ENCODE results near the gene MANBA. TPM values are rescaled to one million over a fixed set of nuclear protein-coding genes. Genes with fewer than 3 reads are reported as not detected.

The MANBA gene
- total RNA-seq, 4 donors from 2014 or later = 27.1 to 37.8 (median 35.1) TPM

DNA sequence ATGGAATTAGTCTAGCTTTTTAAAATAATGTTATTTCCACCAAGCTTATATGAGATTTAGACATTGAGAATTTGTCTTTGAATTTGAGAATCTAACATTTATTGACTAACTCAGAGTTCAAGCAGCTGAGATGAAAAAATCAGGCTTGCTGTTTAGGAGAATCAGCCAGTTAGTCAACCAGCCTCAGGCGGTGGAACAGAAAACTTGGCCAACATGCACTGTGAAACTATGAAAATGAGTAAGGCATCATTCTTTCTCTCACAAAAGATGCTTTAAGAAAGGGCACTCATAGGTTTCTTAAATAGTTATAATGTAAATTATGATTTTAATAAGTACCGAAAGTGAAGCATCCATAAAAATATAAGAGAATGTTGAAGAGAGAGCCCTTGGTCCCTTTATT is 175.4 kb downstream of the MANBA start:
- no peak for ATAC-seq (ENCODE audit: low FRiP score)
- TF ChIP-seq, protein P1, sequence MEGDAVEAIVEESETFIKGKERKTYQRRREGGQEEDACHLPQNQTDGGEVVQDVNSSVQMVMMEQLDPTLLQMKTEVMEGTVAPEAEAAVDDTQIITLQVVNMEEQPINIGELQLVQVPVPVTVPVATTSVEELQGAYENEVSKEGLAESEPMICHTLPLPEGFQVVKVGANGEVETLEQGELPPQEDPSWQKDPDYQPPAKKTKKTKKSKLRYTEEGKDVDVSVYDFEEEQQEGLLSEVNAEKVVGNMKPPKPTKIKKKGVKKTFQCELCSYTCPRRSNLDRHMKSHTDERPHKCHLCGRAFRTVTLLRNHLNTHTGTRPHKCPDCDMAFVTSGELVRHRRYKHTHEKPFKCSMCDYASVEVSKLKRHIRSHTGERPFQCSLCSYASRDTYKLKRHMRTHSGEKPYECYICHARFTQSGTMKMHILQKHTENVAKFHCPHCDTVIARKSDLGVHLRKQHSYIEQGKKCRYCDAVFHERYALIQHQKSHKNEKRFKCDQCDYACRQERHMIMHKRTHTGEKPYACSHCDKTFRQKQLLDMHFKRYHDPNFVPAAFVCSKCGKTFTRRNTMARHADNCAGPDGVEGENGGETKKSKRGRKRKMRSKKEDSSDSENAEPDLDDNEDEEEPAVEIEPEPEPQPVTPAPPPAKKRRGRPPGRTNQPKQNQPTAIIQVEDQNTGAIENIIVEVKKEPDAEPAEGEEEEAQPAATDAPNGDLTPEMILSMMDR (IDR thresholded peaks at IDR 0.05) = no peak
- no peak for DNase-seq (ENCODE audit: low spot score)

DNA sequence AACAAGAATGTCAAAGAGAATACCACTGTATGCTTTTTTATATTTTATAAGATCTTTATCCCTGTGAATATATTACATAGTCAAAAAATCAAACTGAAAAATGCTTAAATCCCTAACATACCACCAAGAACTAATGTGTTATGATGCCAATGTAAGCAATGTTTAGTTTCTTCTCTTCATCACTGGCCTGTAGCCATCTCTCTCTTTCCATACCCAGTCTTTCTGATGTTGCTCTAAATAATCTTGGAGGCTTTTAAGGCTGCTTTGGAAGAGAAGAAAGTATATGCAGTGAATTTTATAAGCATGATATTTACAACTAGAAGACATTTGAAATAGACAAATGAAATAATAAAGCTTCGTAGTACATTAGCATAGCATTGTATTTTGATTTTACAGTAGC is 176.7 kb downstream of the MANBA start:
- TF ChIP-seq, protein P1 (IDR thresholded peaks at IDR 0.05) = no peak
- no peak for ATAC-seq (ENCODE audit: low FRiP score)

More for the DNA sequence above, 176.7 kb downstream of the MANBA start:
- no peak for DNase-seq (ENCODE audit: low spot score)

Small RNA genes lying within 50 kb of the gene (small RNA-seq; reads per million reads assigned to genes)
- gene AC018797.1 = not detected

Other genes starting within 250 kb of the MANBA start
- gene UBE2D3, start 66.6 kb upstream of the MANBA start, total RNA-seq = 100 to 1,000 TPM; 349 to 519 (median 452) TPM
- 10 to 100 TPM in 3 of 4 donors, 1 to 10 TPM in 1; 7.4 to 18.9 (median 14.1) TPM for gene CISD2, start 108.0 kb upstream of the MANBA start, total RNA-seq

All from omental fat pad (tissue), 4 donors.